ENCODE results near the gene AQP7. TPM values are rescaled to one million over a fixed set of nuclear protein-coding genes. Genes with fewer than 3 reads are reported as not detected.

The AQP7 gene
- total RNA-seq, 4 donors from 2014 or later = 136 to 498 (median 197) TPM

GRCh38 chr9:33403941-33404787, 1.8 kb upstream of the AQP7 start:
- no peak for TF ChIP-seq CTCF (IDR thresholded peaks at IDR 0.05; ENCODE audit: low read depth)

- TF ChIP-seq CTCF (IDR thresholded peaks at IDR 0.05; ENCODE audit: low read depth) = no peak
Observed at GRCh38 chr9:33393581-33393980, 8.8 kb downstream of the AQP7 start.

- TF ChIP-seq CTCF (IDR thresholded peaks at IDR 0.05; ENCODE audit: low read depth) = no peak
Observed at GRCh38 chr9:33388110-33388994, 14.0 kb downstream of the AQP7 start.

GRCh38 chr9:33381231-33381791, 21.1 kb downstream of the AQP7 start:
- no peak for TF ChIP-seq CTCF (IDR thresholded peaks at IDR 0.05; ENCODE audit: low read depth)

- no peak for TF ChIP-seq CTCF (IDR thresholded peaks at IDR 0.05; ENCODE audit: low read depth)
Observed at GRCh38 chr9:33380390-33381094, 21.8 kb downstream of the AQP7 start.

DNA sequence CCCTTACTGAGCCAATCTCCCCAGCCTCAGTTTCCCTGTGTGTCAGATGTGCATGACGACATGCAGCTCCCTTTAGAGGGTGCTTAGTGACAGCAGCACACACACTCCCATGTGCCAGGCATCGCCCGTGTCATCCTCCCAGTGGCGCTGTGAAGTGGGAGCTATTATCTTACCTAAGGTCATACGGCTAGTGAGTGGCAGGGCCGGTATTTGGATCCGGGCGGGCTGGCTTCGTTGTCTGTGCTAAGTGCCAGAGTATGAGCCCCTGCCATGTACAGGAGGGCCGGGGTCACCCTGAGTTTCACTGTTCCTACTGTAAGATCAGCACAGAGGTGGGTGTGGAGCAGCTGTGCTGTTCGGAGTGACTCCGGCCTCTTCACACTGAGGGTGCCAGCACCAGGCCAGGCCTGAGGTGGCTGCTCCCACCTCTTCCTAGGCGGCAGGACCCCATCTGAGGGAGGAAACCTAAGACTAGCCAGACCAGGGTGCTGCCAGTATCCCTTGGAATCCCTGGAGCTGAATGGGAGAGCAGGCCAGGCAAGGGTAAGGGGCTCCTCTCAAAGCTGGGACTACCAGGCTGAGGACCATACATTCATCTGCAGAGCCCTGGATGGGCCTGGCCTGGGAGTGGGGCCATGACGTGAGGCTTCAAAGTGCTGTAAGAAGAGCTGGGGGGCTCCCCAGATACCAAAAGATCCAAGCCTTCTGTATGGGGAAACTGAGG, 22.5 kb downstream of the AQP7 start:
- TF ChIP-seq CTCF (IDR thresholded peaks at IDR 0.05; ENCODE audit: low read depth) = no peak
